ENCODE results near the gene RNF7. TPM values are rescaled to one million over a fixed set of nuclear protein-coding genes. Genes with fewer than 3 reads are reported as not detected.

Gene RNF7
- total and polyA plus RNA-seq, 9 of the 15 experiments (the other 6 are each of a cell fraction or from before 2014, with no cell fraction given), result 38.8 to 133 (median 80.5) TPM

- TF ChIP-seq RBM34 (IDR thresholded peaks at IDR 0.05; ENCODE audit: borderline replicate concordance, insufficient read depth, low read length) (no peak), POLR2AphosphoS5 (IDR thresholded peaks at IDR 0.05; ENCODE audit: control insufficient read depth, insufficient read depth, low read depth, low read length) (peak; percentile 69), CLOCK (CRISPR knock-in tag; IDR thresholded peaks at IDR 0.05; ENCODE audit: borderline replicate concordance) (no peak), ZNF165 (CRISPR knock-in tag; IDR thresholded peaks at IDR 0.05; ENCODE audit: borderline replicate concordance) (no peak), ZNF175 (CRISPR knock-in tag; IDR thresholded peaks at IDR 0.05; ENCODE audit: low read depth) (no peak; the same call in 1 of the 2 replicates), ZNF354B (CRISPR knock-in tag; IDR thresholded peaks at IDR 0.05) (no peak), THAP7 (CRISPR knock-in tag; IDR thresholded peaks at IDR 0.05) (peak; percentile 44; the same call in 1 of the 2 replicates), POLR3G (IDR thresholded peaks at IDR 0.05; ENCODE audit: extremely low read depth, insufficient read length, insufficient replicate concordance) (no peak), ZC3H8 (IDR thresholded peaks at IDR 0.05) (no peak), E4F1 (CRISPR knock-in tag; IDR thresholded peaks at IDR 0.05; ENCODE audit: borderline replicate concordance) (no peak), SREBF1 (IDR thresholded peaks at IDR 0.05; ENCODE audit: borderline replicate concordance, low read depth, low read length) (no peak), TAF1 (IDR thresholded peaks at IDR 0.05; ENCODE audit: control insufficient read depth, extremely low read depth, insufficient read depth, low read length, severe bottlenecking) (peak; percentile 85), HDGF (IDR thresholded peaks at IDR 0.05) (no peak), MXI1 (IDR thresholded peaks at IDR 0.05; ENCODE audit: low read depth, low read length) (peak; percentile 68; the same call in 1 of the 2 replicates), ZNF143 (CRISPR knock-in tag; IDR thresholded peaks at IDR 0.05) (no peak), SMARCA5 (IDR thresholded peaks at IDR 0.05) (no peak), ATF7 (IDR thresholded peaks at IDR 0.05) (peak; percentile 99)
- TF ChIP-seq, protein P1, sequence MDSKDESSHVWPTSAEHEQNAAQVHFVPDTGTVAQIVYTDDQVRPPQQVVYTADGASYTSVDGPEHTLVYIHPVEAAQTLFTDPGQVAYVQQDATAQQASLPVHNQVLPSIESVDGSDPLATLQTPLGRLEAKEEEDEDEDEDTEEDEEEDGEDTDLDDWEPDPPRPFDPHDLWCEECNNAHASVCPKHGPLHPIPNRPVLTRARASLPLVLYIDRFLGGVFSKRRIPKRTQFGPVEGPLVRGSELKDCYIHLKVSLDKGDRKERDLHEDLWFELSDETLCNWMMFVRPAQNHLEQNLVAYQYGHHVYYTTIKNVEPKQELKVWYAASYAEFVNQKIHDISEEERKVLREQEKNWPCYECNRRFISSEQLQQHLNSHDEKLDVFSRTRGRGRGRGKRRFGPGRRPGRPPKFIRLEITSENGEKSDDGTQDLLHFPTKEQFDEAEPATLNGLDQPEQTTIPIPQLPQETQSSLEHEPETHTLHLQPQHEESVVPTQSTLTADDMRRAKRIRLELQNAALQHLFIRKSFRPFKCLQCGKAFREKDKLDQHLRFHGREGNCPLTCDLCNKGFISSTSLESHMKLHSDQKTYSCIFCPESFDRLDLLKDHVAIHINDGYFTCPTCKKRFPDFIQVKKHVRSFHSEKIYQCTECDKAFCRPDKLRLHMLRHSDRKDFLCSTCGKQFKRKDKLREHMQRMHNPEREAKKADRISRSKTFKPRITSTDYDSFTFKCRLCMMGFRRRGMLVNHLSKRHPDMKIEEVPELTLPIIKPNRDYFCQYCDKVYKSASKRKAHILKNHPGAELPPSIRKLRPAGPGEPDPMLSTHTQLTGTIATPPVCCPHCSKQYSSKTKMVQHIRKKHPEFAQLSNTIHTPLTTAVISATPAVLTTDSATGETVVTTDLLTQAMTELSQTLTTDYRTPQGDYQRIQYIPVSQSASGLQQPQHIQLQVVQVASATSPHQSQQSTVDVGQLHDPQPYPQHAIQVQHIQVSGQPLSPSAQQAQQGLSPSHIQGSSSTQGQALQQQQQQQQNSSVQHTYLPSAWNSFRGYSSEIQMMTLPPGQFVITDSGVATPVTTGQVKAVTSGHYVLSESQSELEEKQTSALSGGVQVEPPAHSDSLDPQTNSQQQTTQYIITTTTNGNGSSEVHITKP (IDR thresholded peaks at IDR 0.05; ENCODE audit: partially characterized antibody), result no peak
Measured at GRCh38 chr3:141738022-141738890, at the start of gene RNF7 (continued).

All from K562 (cell line).